ENCODE measurements around the gene PAN3. TPM values are rescaled to one million over a fixed set of nuclear protein-coding genes. Genes with fewer than 3 reads are reported as not detected.

The PAN3 gene
- total RNA-seq, 1 experiment from 2014 or later = 18.5 TPM

DNA sequence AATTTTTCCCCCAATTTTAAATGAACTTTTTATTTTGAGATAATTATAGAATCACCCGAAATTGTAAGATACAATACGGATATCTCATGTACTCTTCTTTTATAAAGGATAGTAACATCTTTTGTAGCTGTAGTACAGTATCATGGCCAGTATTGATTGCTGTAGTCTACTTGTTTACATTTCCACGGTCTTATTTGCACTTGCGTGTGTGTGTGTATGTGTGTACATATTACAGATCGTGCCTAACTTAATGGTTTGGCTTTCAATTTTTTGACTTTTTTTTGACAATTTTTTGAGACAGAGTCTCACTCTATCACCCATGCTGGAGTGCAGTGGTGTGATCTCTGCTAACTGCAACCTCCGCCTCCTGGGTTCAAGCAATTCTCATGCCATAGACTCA lies 6.7 kb downstream of the PAN3 start:
- in situ Hi-C loops (cut with HindIII; ENCODE audit: low pct_unique_long_range_greater_than_20kb, low sequenced_read_pairs) = no loop called here
- CTCF ChIA-PET = no interaction called here
- BruUV-seq (replicated peaks) = no TSS peak

GRCh38 chr13:28147495-28147894 lies 9.2 kb downstream of the PAN3 start:
- H3K27ac ChIP-seq (ENCODE audit: low read length) = no peak overlapping the region
- H3K9me3 ChIP-seq (ENCODE audit: control insufficient read depth, insufficient read depth, low read depth, low read length) = no peaks in the 10 kb centered on the region
- H3K36me3 ChIP-seq (ENCODE audit: control insufficient read depth, insufficient read depth, low read length) = no peaks in the 10 kb centered on the region
- no peaks in the 10 kb centered on the region for H3K27me3 ChIP-seq (ENCODE audit: control insufficient read depth, insufficient read depth, low read length)
- TF ChIP-seq CTCF (IDR thresholded peaks at IDR 0.05) (no peak), SIN3A (IDR thresholded peaks at IDR 0.05; ENCODE audit: borderline replicate concordance, insufficient read depth, low read depth, low read length) (no peak), TCF7L2 (IDR thresholded peaks at IDR 0.05; ENCODE audit: low read depth, low read length) (no peak), POLR2AphosphoS5 (IDR thresholded peaks at IDR 0.05; ENCODE audit: low read depth, low read length) (no peak)
- TF ChIP-seq, protein P1, sequence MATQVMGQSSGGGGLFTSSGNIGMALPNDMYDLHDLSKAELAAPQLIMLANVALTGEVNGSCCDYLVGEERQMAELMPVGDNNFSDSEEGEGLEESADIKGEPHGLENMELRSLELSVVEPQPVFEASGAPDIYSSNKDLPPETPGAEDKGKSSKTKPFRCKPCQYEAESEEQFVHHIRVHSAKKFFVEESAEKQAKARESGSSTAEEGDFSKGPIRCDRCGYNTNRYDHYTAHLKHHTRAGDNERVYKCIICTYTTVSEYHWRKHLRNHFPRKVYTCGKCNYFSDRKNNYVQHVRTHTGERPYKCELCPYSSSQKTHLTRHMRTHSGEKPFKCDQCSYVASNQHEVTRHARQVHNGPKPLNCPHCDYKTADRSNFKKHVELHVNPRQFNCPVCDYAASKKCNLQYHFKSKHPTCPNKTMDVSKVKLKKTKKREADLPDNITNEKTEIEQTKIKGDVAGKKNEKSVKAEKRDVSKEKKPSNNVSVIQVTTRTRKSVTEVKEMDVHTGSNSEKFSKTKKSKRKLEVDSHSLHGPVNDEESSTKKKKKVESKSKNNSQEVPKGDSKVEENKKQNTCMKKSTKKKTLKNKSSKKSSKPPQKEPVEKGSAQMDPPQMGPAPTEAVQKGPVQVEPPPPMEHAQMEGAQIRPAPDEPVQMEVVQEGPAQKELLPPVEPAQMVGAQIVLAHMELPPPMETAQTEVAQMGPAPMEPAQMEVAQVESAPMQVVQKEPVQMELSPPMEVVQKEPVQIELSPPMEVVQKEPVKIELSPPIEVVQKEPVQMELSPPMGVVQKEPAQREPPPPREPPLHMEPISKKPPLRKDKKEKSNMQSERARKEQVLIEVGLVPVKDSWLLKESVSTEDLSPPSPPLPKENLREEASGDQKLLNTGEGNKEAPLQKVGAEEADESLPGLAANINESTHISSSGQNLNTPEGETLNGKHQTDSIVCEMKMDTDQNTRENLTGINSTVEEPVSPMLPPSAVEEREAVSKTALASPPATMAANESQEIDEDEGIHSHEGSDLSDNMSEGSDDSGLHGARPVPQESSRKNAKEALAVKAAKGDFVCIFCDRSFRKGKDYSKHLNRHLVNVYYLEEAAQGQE (IDR thresholded peaks at IDR 0.05; ENCODE audit: insufficient read depth in 1 of 2, low read depth in 2 of 2, low read length in 1 of 2) = no peak
- ChIA-PET CTCF (interaction anchor here (0.5 kb wide), 1 partner anchor 22 kb away, joined by 8 read pairs; no protein-coding TSS in a partner anchor), POLR2A (no interaction called here)
- in situ Hi-C loops (cut with HindIII; ENCODE audit: low pct_unique_long_range_greater_than_20kb, low sequenced_read_pairs) (no loop called here), intact Hi-C loops (cut with micrococcal nuclease; ENCODE audit: unreplicated experiment) (no loop called here)
- DNase-seq (ENCODE audit: low read depth, low spot score) (no peak), ATAC-seq (no peak)
- no peak overlapping the region for H3K4me3 ChIP-seq (ENCODE audit: low read depth in 2 of 2, low read length in 2 of 2)
- no TSS peak for BruUV-seq (replicated peaks)
- H3K4me1 ChIP-seq (ENCODE audit: control insufficient read depth, insufficient read depth, low read length) = no peaks in the 10 kb centered on the region; the same call in 1 of the 2 replicates

More for the DNA sequence above, 6.7 kb downstream of the PAN3 start:
- ATAC-seq (no peak), DNase-seq (ENCODE audit: low read depth, low spot score) (no peak)
- no peaks in the 10 kb centered on the region for H3K27me3 ChIP-seq (ENCODE audit: control insufficient read depth, insufficient read depth, low read length)
- H3K36me3 ChIP-seq (ENCODE audit: control insufficient read depth, insufficient read depth, low read length) = no peaks in the 10 kb centered on the region
- peaks cover 5% of the 10 kb centered on the region; the same call in 1 of the 2 replicates for H3K4me1 ChIP-seq (ENCODE audit: control insufficient read depth, insufficient read depth, low read length)
- no peaks in the 10 kb centered on the region for H3K9me3 ChIP-seq (ENCODE audit: control insufficient read depth, insufficient read depth, low read depth, low read length)
- H3K27ac ChIP-seq (ENCODE audit: low read length) = no peak overlapping the region
- no peak overlapping the region for H3K4me3 ChIP-seq (ENCODE audit: low read depth in 2 of 2, low read length in 2 of 2)
- TF ChIP-seq POLR2AphosphoS5 (IDR thresholded peaks at IDR 0.05; ENCODE audit: low read depth, low read length) (no peak), TCF7L2 (IDR thresholded peaks at IDR 0.05; ENCODE audit: low read depth, low read length) (no peak), CTCF (IDR thresholded peaks at IDR 0.05) (no peak), SIN3A (IDR thresholded peaks at IDR 0.05; ENCODE audit: borderline replicate concordance, insufficient read depth, low read depth, low read length) (no peak)
- TF ChIP-seq, protein P1 (IDR thresholded peaks at IDR 0.05; ENCODE audit: insufficient read depth in 1 of 2, low read depth in 2 of 2, low read length in 1 of 2) = no peak
- intact Hi-C loops (cut with micrococcal nuclease; ENCODE audit: unreplicated experiment) = no loop called here
- POLR2A ChIA-PET = no interaction called here

Data from Panc1 (cell line).